Measurements from ENCODE around the gene LIPN.

DNA sequence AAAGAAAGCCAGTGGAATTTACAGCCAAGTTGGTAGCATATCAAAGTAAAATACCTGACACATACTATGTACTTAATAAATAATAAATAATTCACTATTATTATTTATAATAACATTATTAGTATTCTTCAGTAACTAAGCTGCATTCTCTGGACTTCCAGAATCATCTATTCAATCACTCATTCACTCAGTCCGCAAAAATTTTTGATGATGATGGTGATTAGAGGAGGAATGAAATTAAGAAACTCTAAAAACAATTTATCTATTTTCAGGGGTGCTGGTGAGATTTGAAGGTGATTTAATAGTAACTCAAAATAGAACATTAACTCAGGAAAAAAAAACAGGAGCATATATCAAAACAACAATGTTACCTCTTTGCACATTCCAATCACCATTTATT lies 3.2 kb upstream of the LIPN start:
- TF ChIP-seq, protein P1, sequence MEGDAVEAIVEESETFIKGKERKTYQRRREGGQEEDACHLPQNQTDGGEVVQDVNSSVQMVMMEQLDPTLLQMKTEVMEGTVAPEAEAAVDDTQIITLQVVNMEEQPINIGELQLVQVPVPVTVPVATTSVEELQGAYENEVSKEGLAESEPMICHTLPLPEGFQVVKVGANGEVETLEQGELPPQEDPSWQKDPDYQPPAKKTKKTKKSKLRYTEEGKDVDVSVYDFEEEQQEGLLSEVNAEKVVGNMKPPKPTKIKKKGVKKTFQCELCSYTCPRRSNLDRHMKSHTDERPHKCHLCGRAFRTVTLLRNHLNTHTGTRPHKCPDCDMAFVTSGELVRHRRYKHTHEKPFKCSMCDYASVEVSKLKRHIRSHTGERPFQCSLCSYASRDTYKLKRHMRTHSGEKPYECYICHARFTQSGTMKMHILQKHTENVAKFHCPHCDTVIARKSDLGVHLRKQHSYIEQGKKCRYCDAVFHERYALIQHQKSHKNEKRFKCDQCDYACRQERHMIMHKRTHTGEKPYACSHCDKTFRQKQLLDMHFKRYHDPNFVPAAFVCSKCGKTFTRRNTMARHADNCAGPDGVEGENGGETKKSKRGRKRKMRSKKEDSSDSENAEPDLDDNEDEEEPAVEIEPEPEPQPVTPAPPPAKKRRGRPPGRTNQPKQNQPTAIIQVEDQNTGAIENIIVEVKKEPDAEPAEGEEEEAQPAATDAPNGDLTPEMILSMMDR (IDR thresholded peaks at IDR 0.05): no peak
- TF ChIP-seq POLR2A (IDR thresholded peaks at IDR 0.05): no peak
